GM12874 (cell line): ENCODE measurements around the gene TET3.

Experiments used
- TF ChIP-seq, protein P1 (sequence below): IDR thresholded peaks from 2 replicates; pipeline ENCODE4 v1.5.1; 2011; ENCODE audit warnings: low read depth, mild to moderate bottlenecking, control low read depth, low read length, moderate library complexity; ENCODE audit not compliant: insufficient read depth

The TET3 gene

DNA sequence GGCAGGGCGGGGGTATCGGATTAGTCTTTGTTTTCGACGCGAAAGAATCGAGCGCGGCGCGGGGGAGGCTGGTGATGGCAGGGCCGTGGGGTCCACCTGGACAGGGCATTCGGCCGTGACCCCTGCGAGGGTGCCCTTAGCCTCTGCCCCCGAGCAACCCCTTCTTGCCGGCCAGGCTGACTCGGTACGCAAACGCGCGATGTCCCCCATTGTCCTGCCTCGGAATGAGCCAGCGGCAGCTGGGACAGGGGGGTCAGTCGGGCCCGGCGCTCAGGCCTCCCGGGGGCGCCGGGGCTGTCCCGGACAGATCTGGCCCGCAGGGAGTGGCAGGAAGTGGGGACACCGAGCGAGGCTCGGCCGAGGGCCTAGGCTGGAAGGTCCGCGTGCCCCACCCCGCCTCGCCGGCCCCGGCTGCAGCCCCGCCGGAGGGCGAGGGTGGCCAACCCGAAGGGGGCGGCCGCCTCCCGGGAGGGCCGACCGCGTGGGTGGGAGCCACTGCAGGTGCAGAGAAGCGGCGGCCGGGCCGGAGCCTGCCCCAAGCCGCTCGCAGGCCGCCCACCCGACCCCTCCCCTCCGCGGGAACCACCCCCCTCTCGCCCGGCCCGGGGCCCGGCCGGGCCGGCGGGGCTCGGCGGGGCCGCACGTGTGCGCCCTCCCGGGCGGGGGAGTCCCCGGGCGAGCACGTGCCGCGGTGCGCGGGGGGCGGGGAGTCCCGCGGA, at the start of gene TET3:
Gene TET3, plus strand, starts transcription at position 708 of the 719 bp plus-strand sequence. CDS start 1,494 bp downstream, outside the sequence.
- TF ChIP-seq, protein P1, sequence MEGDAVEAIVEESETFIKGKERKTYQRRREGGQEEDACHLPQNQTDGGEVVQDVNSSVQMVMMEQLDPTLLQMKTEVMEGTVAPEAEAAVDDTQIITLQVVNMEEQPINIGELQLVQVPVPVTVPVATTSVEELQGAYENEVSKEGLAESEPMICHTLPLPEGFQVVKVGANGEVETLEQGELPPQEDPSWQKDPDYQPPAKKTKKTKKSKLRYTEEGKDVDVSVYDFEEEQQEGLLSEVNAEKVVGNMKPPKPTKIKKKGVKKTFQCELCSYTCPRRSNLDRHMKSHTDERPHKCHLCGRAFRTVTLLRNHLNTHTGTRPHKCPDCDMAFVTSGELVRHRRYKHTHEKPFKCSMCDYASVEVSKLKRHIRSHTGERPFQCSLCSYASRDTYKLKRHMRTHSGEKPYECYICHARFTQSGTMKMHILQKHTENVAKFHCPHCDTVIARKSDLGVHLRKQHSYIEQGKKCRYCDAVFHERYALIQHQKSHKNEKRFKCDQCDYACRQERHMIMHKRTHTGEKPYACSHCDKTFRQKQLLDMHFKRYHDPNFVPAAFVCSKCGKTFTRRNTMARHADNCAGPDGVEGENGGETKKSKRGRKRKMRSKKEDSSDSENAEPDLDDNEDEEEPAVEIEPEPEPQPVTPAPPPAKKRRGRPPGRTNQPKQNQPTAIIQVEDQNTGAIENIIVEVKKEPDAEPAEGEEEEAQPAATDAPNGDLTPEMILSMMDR, result no peak

DNA sequence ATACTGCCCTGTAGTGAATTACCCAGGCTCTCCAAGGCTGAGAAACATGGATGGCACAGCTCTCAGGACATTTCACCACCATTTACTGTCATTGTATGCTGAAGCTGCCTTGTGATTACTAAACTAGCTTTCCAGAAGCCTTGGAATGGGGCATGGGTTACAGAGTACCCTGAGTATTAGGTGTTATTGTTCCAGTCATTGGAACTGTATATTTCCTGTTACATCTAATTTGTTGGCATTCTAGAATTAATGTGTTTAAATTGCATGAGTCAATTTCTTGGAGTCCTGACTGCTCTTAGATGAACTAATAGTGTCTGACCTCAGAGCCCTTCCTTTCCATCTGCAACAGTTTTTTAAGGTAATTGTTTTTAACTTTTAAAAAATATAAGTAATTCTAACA, 49.1 kb upstream of the TET3 start:
- TF ChIP-seq, protein P1, result no peak

DNA sequence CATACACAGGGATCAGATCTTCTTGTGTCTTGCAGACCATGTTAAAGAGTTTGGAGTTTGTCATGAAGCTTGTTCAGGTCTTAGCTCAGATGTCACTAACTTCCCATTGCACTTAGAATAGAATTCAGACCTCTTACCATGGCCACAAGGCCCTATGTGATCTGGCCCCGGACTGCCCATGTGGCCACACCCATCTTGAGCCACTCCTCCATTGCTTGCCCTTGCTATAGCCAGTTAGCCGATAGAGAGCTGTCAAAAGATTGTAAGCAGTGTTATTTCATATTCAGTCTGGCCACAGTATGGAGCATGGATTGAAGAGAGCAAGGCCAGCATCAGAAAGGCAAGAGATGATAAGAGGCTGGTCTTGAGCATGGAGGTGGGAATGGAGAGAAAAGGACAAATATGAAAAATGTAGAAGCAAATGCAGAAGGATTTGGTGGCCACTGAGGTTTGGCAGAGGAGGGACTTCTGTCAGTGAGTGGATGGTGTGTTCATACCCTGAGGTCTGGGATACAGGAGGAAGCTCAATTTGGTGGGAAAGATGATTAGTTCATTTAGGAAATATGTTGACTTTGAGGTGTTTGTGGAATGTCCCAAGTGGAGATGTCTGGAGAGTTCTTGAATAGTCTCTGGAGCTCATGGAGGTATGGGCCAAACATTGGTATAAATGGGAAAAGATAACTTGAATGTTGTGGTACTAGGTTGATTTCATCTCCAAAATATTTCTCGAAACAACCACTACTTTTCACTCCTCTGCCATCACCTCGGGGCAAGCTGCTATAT, 47.4 kb upstream of the TET3 start:
- TF ChIP-seq, protein P1, result no peak

DNA sequence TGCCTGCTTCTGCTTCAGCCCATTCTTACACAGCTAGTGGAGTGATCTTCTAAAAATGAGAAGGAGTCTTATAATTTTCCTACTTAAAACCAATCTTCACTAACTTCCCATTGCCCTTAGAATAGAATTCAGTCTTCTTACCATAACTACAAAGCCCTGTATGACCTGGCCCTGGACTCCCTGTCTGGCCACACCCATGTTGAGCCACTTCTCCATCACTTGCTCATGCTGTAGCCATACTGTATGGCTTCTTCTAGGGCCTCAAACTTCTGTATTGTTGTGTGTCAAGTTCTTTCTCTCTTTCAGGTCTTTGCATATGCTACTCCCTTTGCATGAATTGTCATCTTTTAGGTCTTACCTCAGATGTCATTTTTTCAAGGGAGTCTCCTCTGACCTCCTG, 46.8 kb upstream of the TET3 start:
- TF ChIP-seq, protein P1, result no peak

DNA sequence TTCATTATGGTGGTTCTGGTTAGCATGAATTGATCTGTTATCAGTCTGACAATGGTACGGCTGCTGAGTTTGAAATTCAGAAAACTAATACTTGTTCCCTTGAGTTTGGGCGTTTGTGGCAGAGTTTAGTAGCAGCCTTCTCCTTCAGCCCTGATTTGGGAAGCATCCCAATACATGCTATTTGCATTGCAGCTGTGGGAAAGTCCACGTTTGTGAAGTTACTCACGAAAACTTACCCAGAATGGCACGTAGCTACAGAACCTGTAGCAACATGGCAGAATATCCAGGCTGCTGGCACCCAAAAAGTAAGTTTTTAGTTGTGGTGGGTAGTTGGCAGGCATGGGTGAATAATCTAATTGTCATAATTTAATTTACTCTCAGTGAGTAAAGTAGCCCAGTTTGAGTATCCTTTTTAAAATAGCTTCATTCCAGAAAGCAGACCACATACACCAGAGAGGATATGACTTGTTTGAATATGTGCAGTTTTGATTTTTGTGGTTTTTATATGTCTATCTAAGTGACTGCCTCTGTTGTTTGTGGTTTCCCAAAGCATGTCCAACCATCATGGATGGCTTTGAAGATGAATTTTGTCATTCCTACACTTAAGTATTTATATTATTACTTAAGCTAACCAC, 45.9 kb upstream of the TET3 start:
- TF ChIP-seq, protein P1, result no peak

DNA sequence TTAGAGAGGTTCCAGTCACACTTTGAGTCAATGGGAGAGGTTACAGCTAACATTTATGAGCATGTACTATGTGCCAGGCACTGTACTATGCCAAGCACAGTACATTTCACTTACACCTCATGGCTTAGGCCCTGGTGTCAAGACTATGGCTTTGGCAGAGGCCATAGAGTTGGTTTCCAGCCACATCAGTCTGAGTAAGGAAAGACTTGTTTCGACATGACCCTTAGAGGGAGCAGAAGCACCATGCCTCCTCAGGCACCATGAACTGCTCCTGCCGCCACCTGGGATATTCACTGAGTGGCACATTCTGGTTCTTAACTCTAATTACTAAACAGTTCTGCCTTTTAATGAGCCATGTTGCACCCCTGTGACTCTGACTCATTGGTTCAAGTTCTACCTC, 45.3 kb upstream of the TET3 start:
- TF ChIP-seq, protein P1, result no peak

DNA sequence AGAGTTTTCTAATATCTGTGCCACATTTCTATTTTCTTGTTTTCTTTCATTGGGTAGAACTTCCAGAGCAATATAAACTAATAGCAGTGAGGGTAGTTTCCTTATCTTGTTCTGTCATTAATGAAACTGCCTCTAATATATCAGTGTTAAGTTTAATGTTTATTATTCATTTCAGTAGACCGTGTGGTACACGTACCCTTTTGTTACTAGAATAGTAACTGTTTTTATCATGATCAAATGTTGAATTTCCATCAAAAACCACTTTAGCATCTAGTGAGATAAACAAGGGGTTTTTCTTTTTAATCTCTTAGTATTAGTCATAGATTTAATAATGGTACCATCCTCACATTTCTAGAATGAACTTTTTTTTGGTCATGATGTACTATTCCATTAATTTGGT, 42.0 kb upstream of the TET3 start:
- TF ChIP-seq, protein P1, result no peak
